ENCODE results near the gene PLPPR4.
"Not testable (repeated sequence)": the region's sequence is repeated elsewhere in the genome, so short reads cannot be mapped to it uniquely, and the experiment has no call there.

DNA sequence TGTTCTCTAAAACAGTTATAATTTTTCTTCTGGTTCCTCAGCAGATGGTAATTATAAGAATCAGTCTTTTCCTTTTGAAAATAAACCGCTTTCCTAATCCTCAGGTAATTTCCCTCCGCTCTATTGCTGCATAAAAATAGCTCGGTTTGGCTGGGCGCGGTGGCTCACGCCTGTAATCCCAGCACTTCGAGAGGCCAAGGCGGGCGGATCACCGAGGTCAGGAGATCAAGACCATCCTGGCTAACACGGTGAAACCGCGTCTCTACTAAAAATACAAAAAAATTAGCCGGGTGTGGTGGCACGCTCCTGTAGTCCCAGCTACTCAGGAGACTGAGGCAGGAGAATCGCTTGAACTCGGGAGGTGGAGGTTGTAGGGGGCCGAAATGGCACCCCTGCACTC, 19.2 kb downstream of the PLPPR4 start:
- TF ChIP-seq, protein P1, sequence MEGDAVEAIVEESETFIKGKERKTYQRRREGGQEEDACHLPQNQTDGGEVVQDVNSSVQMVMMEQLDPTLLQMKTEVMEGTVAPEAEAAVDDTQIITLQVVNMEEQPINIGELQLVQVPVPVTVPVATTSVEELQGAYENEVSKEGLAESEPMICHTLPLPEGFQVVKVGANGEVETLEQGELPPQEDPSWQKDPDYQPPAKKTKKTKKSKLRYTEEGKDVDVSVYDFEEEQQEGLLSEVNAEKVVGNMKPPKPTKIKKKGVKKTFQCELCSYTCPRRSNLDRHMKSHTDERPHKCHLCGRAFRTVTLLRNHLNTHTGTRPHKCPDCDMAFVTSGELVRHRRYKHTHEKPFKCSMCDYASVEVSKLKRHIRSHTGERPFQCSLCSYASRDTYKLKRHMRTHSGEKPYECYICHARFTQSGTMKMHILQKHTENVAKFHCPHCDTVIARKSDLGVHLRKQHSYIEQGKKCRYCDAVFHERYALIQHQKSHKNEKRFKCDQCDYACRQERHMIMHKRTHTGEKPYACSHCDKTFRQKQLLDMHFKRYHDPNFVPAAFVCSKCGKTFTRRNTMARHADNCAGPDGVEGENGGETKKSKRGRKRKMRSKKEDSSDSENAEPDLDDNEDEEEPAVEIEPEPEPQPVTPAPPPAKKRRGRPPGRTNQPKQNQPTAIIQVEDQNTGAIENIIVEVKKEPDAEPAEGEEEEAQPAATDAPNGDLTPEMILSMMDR (IDR thresholded peaks at IDR 0.05) = not testable (repeated sequence)
- not testable (repeated sequence) for TF ChIP-seq POLR2A (IDR thresholded peaks at IDR 0.05)

Measured in thyroid gland (tissue), 4 donors.